Sigmoid colon (tissue), 7 donors: ENCODE results near the gene PXT1. TPM values are rescaled to one million over a fixed set of nuclear protein-coding genes. Genes with fewer than 3 reads are reported as not detected.

Experiments used
- DNase-seq: peaks from one replicate; pipeline ENCODE4 v3.0.0-alpha.2; 2019
- H3K27ac ChIP-seq, 4 donors: fragments of 200-600 bp; sonication (generic); one replicate each; pipeline ENCODE4 v1.5.1; 2016 to 2019; ENCODE audit warnings: mild to moderate bottlenecking in 1 of 4
- H3K27me3 ChIP-seq, 3 donors: fragments of 200-600 bp; sonication (generic); one replicate each; pipeline ENCODE4 v1.5.1; 2019; ENCODE audit warnings: mild to moderate bottlenecking in 1 of 3
- H3K36me3 ChIP-seq, 4 donors: fragments of 200-600 bp; sonication (generic); one replicate each; pipeline ENCODE4 v1.5.1; 2016 to 2019
- H3K4me1 ChIP-seq, 4 donors: fragments of 200-600 bp; sonication (generic); one replicate each; pipeline ENCODE4 v1.5.1; 2017 to 2019
- H3K4me3 ChIP-seq, 4 donors: fragments of 200-600 bp; sonication (generic); one replicate each; pipeline ENCODE4 v1.5.1; 2017 to 2019; ENCODE audit warnings: mild to moderate bottlenecking in 2 of 4, moderate library complexity in 1 of 4
- H3K9me3 ChIP-seq, 4 donors: fragments of 200-600 bp in 3 of 4; sonication (generic) in 3 of 4; one replicate each; pipeline versions ENCODE4 v1.5.1 to v1.6.1; 2013 to 2019
- EP300 ChIP-seq, 4 donors: sonication (generic); formaldehyde crosslinking; IDR thresholded peaks; one replicate each; pipeline ENCODE4 v1.6.1; 2017; ENCODE audit warnings: antibody characterized with exemption in 4 of 4
- POLR2A ChIP-seq, 2 donors: fragments of 450-650 bp; IDR thresholded peaks; one replicate each; pipeline ENCODE4 v1.6.1; 2016; ENCODE audit warnings: antibody characterized with exemption in 2 of 2, mild to moderate bottlenecking in 2 of 2, moderate library complexity in 2 of 2
- POLR2AphosphoS5 ChIP-seq, 4 donors: sonication (generic); formaldehyde crosslinking; IDR thresholded peaks; one replicate each; pipeline ENCODE4 v1.6.1; 2017; ENCODE audit warnings: antibody characterized with exemption in 4 of 4
- WGBS, 2 donors: extraction: QIAGEN DNeasy Blood & Tissue Kit; methylation state at CpG; one replicate each; pipeline ENCODE4 v1.1.7; 2013; 5-methylcytosine and 5-hydroxymethylcytosine counted together
- intact Hi-C: fragments of 100-400 bp; cut with DNase I; formaldehyde crosslinking; loops from one replicate; pipeline ENCODE4 v1.15.1; 2023
- polyA plus RNA-seq, 3 donors: library from polyadenylated mRNA; stranded (reverse); fragments of 200-250 nt; gene quantifications; one replicate each; pipeline ENCODE4 v1.2.3, GENCODE V29; 2013
- total RNA-seq, 4 donors: library from RNA; depleted of rRNA; stranded (reverse); fragments of >200 nt; gene quantifications; one replicate each; pipeline ENCODE4 v1.1.0, GENCODE V29; 2016
- TF ChIP-seq, protein P1 (sequence below), 4 experiments: fragments of 450-650 bp in 3 of 4; fragments of 200-600 bp in 1 of 4; IDR thresholded peaks; one replicate each; pipeline ENCODE4 v1.5.1; 2016 to 2019; ENCODE audit warnings: antibody characterized with exemption in 4 of 4, mild to moderate bottlenecking in 3 of 4, moderate library complexity in 2 of 4
- donor health status: healthy with polysubstance abuse.
- donor health status: Bipolar disorder and iron deficiency.
- donor health status: healthy.

PXT1 gene
- total and polyA plus RNA-seq, 7 donors: not detected

DNA sequence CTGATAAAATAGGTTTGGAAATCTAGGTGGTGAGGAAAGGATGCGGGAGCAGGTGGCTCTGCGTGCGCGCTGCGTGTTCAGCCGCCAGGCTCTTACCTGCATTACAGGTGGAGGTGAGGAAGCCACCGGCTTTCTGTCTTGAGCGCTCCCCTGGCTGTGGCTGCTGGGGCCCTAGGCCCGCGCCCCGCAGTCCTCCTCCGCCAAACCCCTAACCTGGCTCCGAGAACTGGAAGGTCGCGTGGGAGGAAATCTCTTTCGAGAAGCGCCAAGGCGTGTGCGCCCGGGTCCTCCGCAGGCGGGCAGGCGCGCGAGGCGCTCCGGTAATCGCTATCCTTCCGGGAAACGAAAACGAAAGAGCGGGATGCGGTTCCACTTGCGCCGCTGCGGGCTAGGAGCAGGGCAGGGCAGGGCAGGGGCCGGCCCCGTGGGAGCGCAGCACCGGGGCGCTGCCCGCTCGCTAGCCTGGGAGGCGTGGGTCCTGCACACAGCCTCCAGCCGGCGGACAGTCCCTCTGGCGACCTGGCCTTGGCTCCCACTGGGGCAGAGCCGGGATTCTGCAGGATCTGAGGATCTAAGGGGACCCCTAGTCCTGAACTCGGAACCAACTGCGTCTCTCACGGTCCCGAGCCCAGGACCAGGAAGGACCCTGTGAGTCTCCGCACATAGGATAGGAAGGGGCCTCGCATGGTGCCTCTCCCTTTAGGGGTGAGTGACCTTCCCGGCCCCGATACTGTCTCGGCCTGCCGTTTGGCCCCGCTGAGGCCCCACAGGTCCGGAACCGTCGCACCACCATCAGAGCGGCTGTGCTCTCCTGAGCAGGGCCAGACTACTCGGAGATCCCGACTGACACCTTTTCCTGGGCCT is 55.0 kb downstream of the PXT1 start, which contains the start of gene ETV7:
Gene ETV7, minus strand, starts transcription at position 230 of the 864 bp plus-strand sequence. Its CDS starts 128 bp downstream, at position 102.
- Histone ChIP-seq H3K27ac (peak within 1 kb of the TSS; percentile 15 to 57 (median 50)), H3K4me1 (peaks cover 0 to 23% (median 11%) of the 10 kb centered on the region in 4 donors), H3K4me3 (peak within 1 kb of the TSS; percentile 56 to 68 (median 60)), H3K9me3 (no peaks in the 10 kb centered on the region), H3K27me3 (no peaks in the 10 kb centered on the region), H3K36me3 (no peaks in the 10 kb centered on the region)
- intact Hi-C loops: no loop called here
- 4 to 7% methylated on average over 64 to 65 of the region's 65 CpGs for WGBS, 2 donors
- DNase-seq: peak; percentile 66
- TF ChIP-seq POLR2AphosphoS5 (IDR thresholded peaks at IDR 0.05): peak in 1 of 4 donors; percentile 25
- no peak for TF ChIP-seq EP300 (IDR thresholded peaks at IDR 0.05)
- no peak for TF ChIP-seq POLR2A (IDR thresholded peaks at IDR 0.05)
- TF ChIP-seq, protein P1, sequence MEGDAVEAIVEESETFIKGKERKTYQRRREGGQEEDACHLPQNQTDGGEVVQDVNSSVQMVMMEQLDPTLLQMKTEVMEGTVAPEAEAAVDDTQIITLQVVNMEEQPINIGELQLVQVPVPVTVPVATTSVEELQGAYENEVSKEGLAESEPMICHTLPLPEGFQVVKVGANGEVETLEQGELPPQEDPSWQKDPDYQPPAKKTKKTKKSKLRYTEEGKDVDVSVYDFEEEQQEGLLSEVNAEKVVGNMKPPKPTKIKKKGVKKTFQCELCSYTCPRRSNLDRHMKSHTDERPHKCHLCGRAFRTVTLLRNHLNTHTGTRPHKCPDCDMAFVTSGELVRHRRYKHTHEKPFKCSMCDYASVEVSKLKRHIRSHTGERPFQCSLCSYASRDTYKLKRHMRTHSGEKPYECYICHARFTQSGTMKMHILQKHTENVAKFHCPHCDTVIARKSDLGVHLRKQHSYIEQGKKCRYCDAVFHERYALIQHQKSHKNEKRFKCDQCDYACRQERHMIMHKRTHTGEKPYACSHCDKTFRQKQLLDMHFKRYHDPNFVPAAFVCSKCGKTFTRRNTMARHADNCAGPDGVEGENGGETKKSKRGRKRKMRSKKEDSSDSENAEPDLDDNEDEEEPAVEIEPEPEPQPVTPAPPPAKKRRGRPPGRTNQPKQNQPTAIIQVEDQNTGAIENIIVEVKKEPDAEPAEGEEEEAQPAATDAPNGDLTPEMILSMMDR (IDR thresholded peaks at IDR 0.05): no peak

DNA sequence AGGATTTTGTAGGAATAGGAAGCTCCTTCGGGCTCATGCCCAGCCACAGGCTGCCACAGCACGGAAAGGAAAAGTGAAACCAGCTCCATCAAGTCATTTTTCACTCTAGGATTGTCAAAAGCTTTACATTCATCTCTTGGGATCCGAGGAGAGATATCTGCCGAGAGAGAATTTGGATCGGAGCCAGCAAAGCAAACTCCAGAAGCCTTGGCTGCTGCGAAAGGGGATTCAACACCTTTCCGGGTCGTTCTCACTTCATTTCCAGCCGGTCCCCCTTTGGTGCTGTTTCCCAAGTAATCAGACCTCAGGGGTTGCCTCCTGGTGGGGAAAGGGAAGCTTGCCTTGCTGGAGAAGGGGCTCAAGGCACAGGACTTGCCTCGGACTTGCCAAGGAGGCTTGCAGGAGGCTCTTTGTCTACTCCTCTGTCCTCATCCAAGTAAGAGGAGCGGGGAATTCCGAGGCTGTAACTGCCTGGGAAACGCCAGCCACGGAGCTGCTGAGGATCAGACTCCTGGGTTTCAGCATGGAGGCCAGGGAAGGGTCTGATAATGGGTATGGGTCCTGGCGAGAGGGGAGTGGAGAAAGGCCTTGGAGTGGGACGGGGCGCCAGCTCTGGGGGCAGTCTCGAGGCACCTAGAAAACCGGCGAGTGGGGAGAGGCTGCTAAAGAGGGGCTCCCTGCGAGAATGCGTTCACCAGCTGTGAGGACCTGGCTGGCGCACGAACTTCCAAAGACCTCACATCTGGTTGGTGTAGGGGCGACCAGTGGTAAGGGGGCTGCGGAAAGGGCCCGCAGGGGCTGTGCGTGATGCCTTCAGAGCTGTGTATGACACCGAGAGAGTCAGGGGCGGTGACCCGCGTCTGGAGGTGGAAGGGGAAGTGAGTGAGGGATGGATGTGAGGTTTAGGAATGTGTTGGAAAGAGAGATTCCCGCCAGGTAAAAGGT is 55.9 kb downstream of the PXT1 start:
- WGBS, 2 donors: 1 to 2% methylated on average over 33 of the region's 33 CpGs
- TF ChIP-seq POLR2A (IDR thresholded peaks at IDR 0.05) (no peak), POLR2AphosphoS5 (IDR thresholded peaks at IDR 0.05) (no peak), EP300 (IDR thresholded peaks at IDR 0.05) (no peak)
- TF ChIP-seq, protein P1 (IDR thresholded peaks at IDR 0.05): no peak
- DNase-seq: peak; percentile 66
- peak overlapping the region; percentile 15 to 55 (median 40) for H3K27ac ChIP-seq
- intact Hi-C loops: no loop called here
- H3K4me1 ChIP-seq: peaks cover 0 to 23% (median 11%) of the 10 kb centered on the region in 4 donors
- peak overlapping the region; percentile 56 to 68 (median 60) for H3K4me3 ChIP-seq
- no peaks in the 10 kb centered on the region for H3K27me3 ChIP-seq
- no peaks in the 10 kb centered on the region for H3K36me3 ChIP-seq
- H3K9me3 ChIP-seq: no peaks in the 10 kb centered on the region

DNA sequence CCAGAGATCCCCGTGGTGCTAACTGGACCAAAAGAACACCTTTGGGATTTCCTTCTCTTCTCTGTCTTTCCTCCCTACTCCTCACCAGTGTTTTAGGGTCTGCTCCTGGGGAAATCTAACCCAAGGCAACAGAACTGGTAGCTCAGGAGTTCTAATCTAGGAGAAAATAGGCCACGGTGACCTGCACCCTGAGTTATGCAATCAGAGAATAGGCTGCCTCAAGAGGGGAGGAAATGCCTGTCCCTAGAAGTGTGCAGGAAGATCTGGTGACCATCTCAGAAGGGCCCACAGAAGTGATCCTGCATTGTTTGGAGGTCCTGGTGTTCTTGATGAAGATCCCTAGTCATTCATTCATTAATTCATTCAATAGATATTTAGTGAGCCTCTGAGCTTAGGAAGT is 58.6 kb downstream of the PXT1 start:
- Histone ChIP-seq H3K27me3 (no peaks in the 10 kb centered on the region), H3K9me3 (no peaks in the 10 kb centered on the region), H3K27ac (no peak overlapping the region), H3K4me1 (peaks cover 0 to 23% (median 11%) of the 10 kb centered on the region in 4 donors), H3K4me3 (no peak overlapping the region), H3K36me3 (no peaks in the 10 kb centered on the region)
- TF ChIP-seq, protein P1 (IDR thresholded peaks at IDR 0.05): no peak
- TF ChIP-seq POLR2AphosphoS5 (IDR thresholded peaks at IDR 0.05) (no peak), EP300 (IDR thresholded peaks at IDR 0.05) (no peak), POLR2A (IDR thresholded peaks at IDR 0.05) (no peak)
- intact Hi-C loops: no loop called here
- DNase-seq: peak; percentile 14
- WGBS, 2 donors: 81 to 88% methylated on average over 2 of the region's 2 CpGs

DNA sequence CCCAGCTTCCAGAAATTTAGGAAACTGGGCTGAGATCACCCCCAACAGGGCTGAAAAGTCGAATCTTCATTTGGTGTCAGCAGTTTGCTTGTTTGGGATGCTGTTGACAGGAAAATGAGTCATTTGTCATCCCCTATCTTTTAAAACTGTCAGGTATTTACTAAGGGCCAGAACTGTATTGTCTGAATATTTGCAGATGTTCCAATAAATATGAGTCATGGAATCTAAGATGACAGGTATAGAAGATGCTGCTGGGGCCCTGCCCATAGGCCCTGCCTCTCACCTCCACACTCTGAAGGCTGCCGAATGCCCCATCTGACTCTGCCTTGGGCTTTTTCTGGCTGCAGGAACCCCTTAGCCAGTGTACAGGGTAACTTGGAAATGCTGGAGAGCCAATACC is 59.0 kb downstream of the PXT1 start:
- TF ChIP-seq POLR2A (IDR thresholded peaks at IDR 0.05): no peak
- no peak for TF ChIP-seq POLR2AphosphoS5 (IDR thresholded peaks at IDR 0.05)
- TF ChIP-seq, protein P1 (IDR thresholded peaks at IDR 0.05): no peak
- TF ChIP-seq EP300 (IDR thresholded peaks at IDR 0.05): no peak
- DNase-seq: peak; percentile 34
- no peak overlapping the region for H3K27ac ChIP-seq
- H3K36me3 ChIP-seq: no peaks in the 10 kb centered on the region
- WGBS, 2 donors: 82 to 84% methylated on average over 2 of the region's 2 CpGs
- no peak overlapping the region for H3K4me3 ChIP-seq
- no peaks in the 10 kb centered on the region for H3K9me3 ChIP-seq
- no peaks in the 10 kb centered on the region for H3K27me3 ChIP-seq
- intact Hi-C loops: no loop called here
- peaks cover 0 to 23% (median 11%) of the 10 kb centered on the region in 4 donors for H3K4me1 ChIP-seq
